IMR-90 (cell line): ENCODE data around the gene UST.

Experiments used
- BHLHE40 ChIP-seq: fragments of 150-350 bp; IDR thresholded peaks from 2 replicates; pipeline ENCODE4 v1.6.1; 2016; ENCODE audit warnings: mild to moderate bottlenecking, low read depth, low read length
- CEBPB ChIP-seq: IDR thresholded peaks from 2 replicates; pipeline ENCODE4 v1.6.1; 2012; ENCODE audit warnings: low read depth, low read length, improper control_type of control experiment
- CTCF ChIP-seq: conservative IDR thresholded peaks from 2 replicates; pipeline ENCODE4 v1.5.1; 2012; ENCODE audit warnings: mild to moderate bottlenecking, low read depth, low read length, improper control_type of control experiment
- FOS ChIP-seq: fragments of 150-350 bp; IDR thresholded peaks from 2 replicates; pipeline ENCODE4 v1.6.1; 2016; ENCODE audit warnings: low read depth, low read length
- MAFK ChIP-seq: IDR thresholded peaks from 2 replicates; pipeline ENCODE4 v1.6.1; 2012; ENCODE audit warnings: low read depth, low read length, improper control_type of control experiment
- MAZ ChIP-seq: IDR thresholded peaks from 2 replicates; pipeline ENCODE4 v1.6.1; 2012; ENCODE audit warnings: low read depth, mild to moderate bottlenecking, low read length, improper control_type of control experiment, moderate library complexity, borderline replicate concordance
- POLR2A ChIP-seq: IDR thresholded peaks from 2 replicates; pipeline ENCODE4 v1.6.1; 2012; ENCODE audit warnings: mild to moderate bottlenecking, low read depth, low read length
- RAD21 ChIP-seq: IDR thresholded peaks from 2 replicates; pipeline ENCODE4 v1.6.1; 2012; ENCODE audit warnings: low read length, improper control_type of control experiment
- RFX5 ChIP-seq: IDR thresholded peaks from 2 replicates; pipeline ENCODE4 v1.8.0; 2012; ENCODE audit warnings: low read depth, mild to moderate bottlenecking, low read length, moderate library complexity
- SMC3 ChIP-seq: fragments of 150-350 bp; IDR thresholded peaks from 2 replicates; pipeline ENCODE4 v1.6.1; 2016; ENCODE audit warnings: low read depth, mild to moderate bottlenecking, antibody characterized with exemption, low read length, moderate library complexity
- USF2 ChIP-seq: fragments of 150-350 bp; IDR thresholded peaks from 2 replicates; pipeline ENCODE4 v1.6.1; 2017; ENCODE audit warnings: mild to moderate bottlenecking, antibody characterized with exemption, low read length, low read depth

DNA sequence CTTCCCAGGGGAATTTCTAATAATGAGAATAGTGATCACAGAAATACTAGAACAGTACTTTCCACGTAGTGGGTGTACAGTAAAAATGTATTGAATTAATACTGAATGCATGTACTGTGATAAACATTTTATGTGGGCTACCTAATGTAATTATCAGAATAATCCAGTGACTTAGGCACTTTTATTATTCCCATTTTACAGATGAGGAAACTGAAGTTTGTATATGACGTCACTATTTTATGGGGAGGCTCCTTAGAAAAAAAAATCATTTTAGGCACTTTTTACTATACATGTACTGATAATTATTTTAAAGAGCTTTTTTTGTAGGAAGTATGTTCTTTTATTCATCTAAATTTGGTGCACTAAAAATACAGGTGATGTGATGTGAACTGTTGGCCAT, 295.1 kb downstream of the UST start:
- TF ChIP-seq CTCF (no peak), POLR2A (no peak), SMC3 (no peak), MAFK (no peak), MAZ (no peak), USF2 (no peak), BHLHE40 (no peak), RFX5 (no peak), RAD21 (no peak), CEBPB (no peak), FOS (no peak)
